CD4-positive, alpha-beta T cell treated with Interleukin-21 for 1 hour (primary cell): Measurements from ENCODE around the gene DLEC1.

Source experiments
- DNase-seq: peaks from one replicate; pipeline ENCODE4 v3.0.0-alpha.2; 2020

The DLEC1 gene

GRCh38 chr3:38111696-38112377 is 72.8 kb downstream of the DLEC1 start:
- no peak for DNase-seq

- no peak for DNase-seq
Measured at GRCh38 chr3:38112378-38112761, 73.4 kb downstream of the DLEC1 start.

- DNase-seq = no peak
Measured at GRCh38 chr3:38114052-38114874, 75.3 kb downstream of the DLEC1 start.

GRCh38 chr3:38114875-38115644 is 76.1 kb downstream of the DLEC1 start:
- DNase-seq = no peak

GRCh38 chr3:38115645-38116427 is 76.8 kb downstream of the DLEC1 start:
- no peak for DNase-seq

- no peak for DNase-seq
Measured at GRCh38 chr3:38116471-38117162, 77.6 kb downstream of the DLEC1 start.

- DNase-seq = no peak
Measured at GRCh38 chr3:38117163-38117716, 78.2 kb downstream of the DLEC1 start.

GRCh38 chr3:38117748-38118420 is 78.9 kb downstream of the DLEC1 start:
- peak; percentile 78 for DNase-seq

- no peak for DNase-seq
Measured at GRCh38 chr3:38118421-38119247, 79.6 kb downstream of the DLEC1 start.

- no peak for DNase-seq
Measured at GRCh38 chr3:38119248-38119544, 80.2 kb downstream of the DLEC1 start.

- DNase-seq = no peak
Measured at GRCh38 chr3:38119821-38120692, 81.0 kb downstream of the DLEC1 start.

- no peak for DNase-seq
Measured at GRCh38 chr3:38120693-38121450, 81.9 kb downstream of the DLEC1 start.

- no peak for DNase-seq
Measured at GRCh38 chr3:38121451-38121831, 82.4 kb downstream of the DLEC1 start.

GRCh38 chr3:38121832-38122461 is 82.9 kb downstream of the DLEC1 start:
- no peak for DNase-seq

GRCh38 chr3:38122712-38123290 is 83.8 kb downstream of the DLEC1 start:
- DNase-seq = no peak

- no peak for DNase-seq
Measured at GRCh38 chr3:38124324-38125122, 85.5 kb downstream of the DLEC1 start.
